GM12878 (cell line): ENCODE results near the gene USE1. TPM values are rescaled to one million over a fixed set of nuclear protein-coding genes. Genes with fewer than 3 reads are reported as not detected.

Source experiments
- BRCA1 ChIP-seq: IDR thresholded peaks from 2 replicates; pipeline ENCODE4 v1.6.1; 2011; ENCODE audit warnings: low read depth, low read length, improper control_type of control experiment
- ETV6 ChIP-seq, 2 experiments: fragments of 450-650 bp in 1 of 2; IDR thresholded peaks in 1 of 2; conservative IDR thresholded peaks in 1 of 2; 2 replicates each; pipeline ENCODE4 v1.6.1; 2014; ENCODE audit warnings: antibody characterized with exemption in 1 of 2, borderline replicate concordance in 1 of 2, low read depth in 1 of 2, mild to moderate bottlenecking in 1 of 2, moderate library complexity in 1 of 2
- IRF5 ChIP-seq: fragments of 450-650 bp; IDR thresholded peaks from 2 replicates; pipeline ENCODE4 v1.6.1; 2017; ENCODE audit warnings: borderline replicate concordance
- JUND ChIP-seq: IDR thresholded peaks from 2 replicates; pipeline ENCODE4 v1.6.1; 2012; ENCODE audit warnings: low read depth, mild to moderate bottlenecking, low read length, improper control_type of control experiment, moderate library complexity
- KLF5 ChIP-seq: fragments of 450-650 bp; IDR thresholded peaks from 2 replicates; pipeline ENCODE4 v1.6.1; 2014; ENCODE audit warnings: mild to moderate bottlenecking; ENCODE audit not compliant: partially characterized antibody
- NFIC ChIP-seq: IDR thresholded peaks from 2 replicates; pipeline ENCODE4 v1.6.1; 2012; ENCODE audit warnings: low read depth, mild to moderate bottlenecking, inconsistent platforms, low read length, moderate library complexity
- POLR2AphosphoS2 ChIP-seq: IDR thresholded peaks from 2 replicates; pipeline ENCODE4 v1.6.1; 2011; ENCODE audit warnings: low read depth, mild to moderate bottlenecking, low read length, improper control_type of control experiment, moderate library complexity
- RCOR1 ChIP-seq: conservative IDR thresholded peaks from 2 replicates; pipeline ENCODE4 v1.6.1; 2012; ENCODE audit warnings: low read depth, low read length, improper control_type of control experiment
- SRF ChIP-seq, 2 experiments: IDR thresholded peaks; 2 replicates each; pipeline ENCODE4 v1.6.1; 2011; ENCODE audit warnings: low read depth in 2 of 2, low read length in 2 of 2, mild to moderate bottlenecking in 1 of 2, moderate library complexity in 1 of 2
- SUZ12 ChIP-seq: fragments of 200-600 bp; sonication (generic); IDR thresholded peaks from one replicate; pipeline ENCODE4 v1.6.1; 2018; ENCODE audit warnings: antibody characterized with exemption, mild to moderate bottlenecking; ENCODE audit not compliant: unreplicated experiment
- TCF3 ChIP-seq: IDR thresholded peaks from 2 replicates; pipeline ENCODE4 v1.6.1; 2012; ENCODE audit warnings: low read depth, mild to moderate bottlenecking, low read length, borderline replicate concordance; ENCODE audit not compliant: insufficient read depth
- YY1 ChIP-seq: IDR thresholded peaks from 2 replicates; pipeline ENCODE4 v1.6.1; 2011; ENCODE audit warnings: low read depth, mild to moderate bottlenecking, low read length
- ZBED1 ChIP-seq: IDR thresholded peaks from 2 replicates; pipeline ENCODE4 v1.6.1; 2016; ENCODE audit warnings: borderline replicate concordance
- ZBTB11 ChIP-seq: fragments of 450-650 bp; formaldehyde crosslinking; IDR thresholded peaks from 2 replicates; pipeline ENCODE4 v1.5.0; 2022; ENCODE audit warnings: mild to moderate bottlenecking, missing genetic modification characterization
- ZNF24 ChIP-seq: fragments of 450-650 bp; IDR thresholded peaks from 2 replicates; pipeline ENCODE4 v1.6.1; 2017; ENCODE audit warnings: antibody characterized with exemption, mild to moderate bottlenecking
- polyA plus RNA-seq, 11 experiments: library from polyadenylated mRNA; depleted of rRNA in 4 of 11; unstranded in 6 of 11; stranded (reverse) in 5 of 11; fragments of >200 nt; fragmentation: Nextera tagmentation in 4 of 11; fragmentation: Illumina TruSeq in 1 of 11; extraction: Ambion mirVana in 4 of 11; extraction: Trizol in 1 of 11; gene quantifications; 1 replicate in 1 of 11; 2 replicates in 10 of 11; pipeline versions ENCODE4 v1.2.1 to v1.2.3, GENCODE V29; 2011 to 2016; ENCODE audit warnings: inconsistent platforms in 2 of 11, missing spikeins in 2 of 11, low read depth in 1 of 11
- total RNA-seq, 4 experiments: library from RNA; depleted of rRNA in 3 of 4; stranded (reverse); fragments of >200 nt in 3 of 4; fragmentation: Illumina TruSeq in 1 of 4; extraction: Trizol in 1 of 4; gene quantifications; 2 replicates each; pipeline versions ENCODE4 v1.2.1 to v1.2.3, GENCODE V29; 2013 to 2021
- TF ChIP-seq, protein P1 (sequence below): IDR thresholded peaks from 2 replicates; pipeline ENCODE4 v1.6.1; 2012; ENCODE audit warnings: low read depth, low read length, improper control_type of control experiment

Gene USE1
- total and polyA plus RNA-seq, 10 of the 15 experiments (the other 5 are each of a cell fraction or from before 2014, with no cell fraction given) = 9.7 to 24.0 (median 16.1) TPM

GRCh38 chr19:17215127-17215971 is at the start of gene USE1 (continued):
- TF ChIP-seq ZBTB11 (CRISPR knock-in tag) (peak; percentile 73), JUND (no peak), ZNF24 (no peak), NFIC (no peak; the same call in 1 of the 2 replicates), ETV6 (conservative IDR thresholded peaks at IDR 0.05 in 1 of 2, IDR thresholded peaks at IDR 0.05 in 1 of 2; ENCODE audit: borderline replicate concordance in 1 of 2, low read depth in 1 of 2) (peak in 1 of 2 experiments; percentile 82; a peak in 2 of 4 replicates), YY1 (peak; percentile 100), RCOR1 (no peak), SRF (IDR thresholded peaks at IDR 0.05; ENCODE audit: low read depth in 2 of 2, low read length in 2 of 2) (peak; percentile 74 to 90), POLR2AphosphoS2 (peak; percentile 97; the same call in 1 of the 2 replicates), KLF5 (peak; percentile 87), SUZ12 (no peak), IRF5 (no peak), TCF3 (peak; percentile 51; the same call in 1 of the 2 replicates), ZBED1 (peak; percentile 69; the same call in 1 of the 2 replicates), BRCA1 (no peak)
- TF ChIP-seq, protein P1, sequence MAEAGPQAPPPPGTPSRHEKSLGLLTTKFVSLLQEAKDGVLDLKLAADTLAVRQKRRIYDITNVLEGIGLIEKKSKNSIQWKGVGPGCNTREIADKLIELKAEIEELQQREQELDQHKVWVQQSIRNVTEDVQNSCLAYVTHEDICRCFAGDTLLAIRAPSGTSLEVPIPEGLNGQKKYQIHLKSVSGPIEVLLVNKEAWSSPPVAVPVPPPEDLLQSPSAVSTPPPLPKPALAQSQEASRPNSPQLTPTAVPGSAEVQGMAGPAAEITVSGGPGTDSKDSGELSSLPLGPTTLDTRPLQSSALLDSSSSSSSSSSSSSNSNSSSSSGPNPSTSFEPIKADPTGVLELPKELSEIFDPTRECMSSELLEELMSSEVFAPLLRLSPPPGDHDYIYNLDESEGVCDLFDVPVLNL = peak; percentile 36; the same call in 1 of the 2 replicates
